ENCODE measurements around the gene TPRG1.

- TF ChIP-seq CTCF (IDR thresholded peaks at IDR 0.05) = no peak
- TF ChIP-seq POLR2AphosphoS5 (IDR thresholded peaks at IDR 0.05) = no peak
- TF ChIP-seq POLR2A (IDR thresholded peaks at IDR 0.05) = no peak
These were observed 40.9 kb downstream of the TPRG1 start for GRCh38 chr3:189212681-189213080.

Measured in prostate gland (tissue), 2 donors.